ENCODE measurements around the gene TSC22D1.

- TF ChIP-seq SP1 (IDR thresholded peaks at IDR 0.05) (no peak), TARDBP (IDR thresholded peaks at IDR 0.05) (no peak), BHLHE40 (IDR thresholded peaks at IDR 0.05; ENCODE audit: borderline replicate concordance) (no peak), LEF1 (IDR thresholded peaks at IDR 0.05; ENCODE audit: borderline replicate concordance) (no peak), FOXM1 (IDR thresholded peaks at IDR 0.05; ENCODE audit: borderline replicate concordance) (no peak), ARNT (IDR thresholded peaks at IDR 0.05) (no peak), SUZ12 (IDR thresholded peaks at IDR 0.05) (no peak), NFRKB (IDR thresholded peaks at IDR 0.05) (no peak)
These were observed 158.3 kb downstream of the TSC22D1 start for GRCh38 chr13:44417876-44418275.

Data from HEK293T (cell line).